HCT116 (cell line): ENCODE measurements around the gene ACSL5. TPM values are rescaled to one million over a fixed set of nuclear protein-coding genes. Genes with fewer than 3 reads are reported as not detected.

Source experiments
- ATAC-seq: fragments of 200-7000 bp; cut with Tn5 transposase; 2 replicates; pipeline ENCODE4 v1.9.1; 2020; ENCODE audit warnings: mild to moderate bottlenecking, moderate library complexity
- BruUV-seq: library from RNA; stranded (reverse); fragments of 400-500 nt; replicated peaks from 2 replicates; lab custom pipeline; 2021; lab: Mats Ljungman, UMichigan
- CTCF ChIA-PET: fragments of 300-600 bp; sonication (Branson Sonifier 250); formaldehyde crosslinking; loops from one replicate; lab custom pipeline; 2021; ENCODE audit warnings: antibody characterized with exemption; lab: Charles Lee
- POLR2A ChIA-PET: fragments of 300-600, 350-600 bp; sonication (Branson Sonifier 250); formaldehyde crosslinking; loops from one replicate; lab custom pipeline; 2021; ENCODE audit warnings: antibody characterized with exemption; lab: Charles Lee
- RAD21 ChIA-PET, 2 experiments: fragments of 300-600 bp; sonication (Branson Sonifier 250); formaldehyde crosslinking; loops; one replicate each; lab custom pipeline; 2023; ENCODE audit warnings: low total read pairs in 2 of 2; ENCODE audit not compliant: uncharacterized antibody in 2 of 2, unreplicated experiment in 2 of 2, low non-redundant PET in 1 of 2; lab: Charles Lee
- DNase-seq: peaks from one replicate; pipeline ENCODE4 v3.0.0-alpha.2; 2010; ENCODE audit warnings: low read depth, low spot score
- H2AFZ ChIP-seq: fragments of 200-600 bp; shearing (Covaris generic), sonication (generic); 2 replicates; pipeline ENCODE4 v1.6.1; 2017; ENCODE audit warnings: low read depth, mixed run types, mixed read lengths, antibody characterized with exemption, low read length; ENCODE audit not compliant: poor library complexity, severe bottlenecking
- H3K27ac ChIP-seq: 2 replicates; pipeline ENCODE4 v1.5.1; 2012; ENCODE audit warnings: low read depth, low read length
- H3K27me3 ChIP-seq: fragments of 200-600 bp; sonication (generic); 2 replicates; pipeline ENCODE4 v1.6.1; 2016; ENCODE audit warnings: mixed run types, low read length, mixed read lengths; ENCODE audit not compliant: insufficient read depth
- H3K36me3 ChIP-seq, 2 experiments: fragments of 200-500 bp in 1 of 2; fragments of 200-600 bp in 1 of 2; sonication (Bioruptor generic) in 1 of 2; sonication (generic) in 1 of 2; 2 replicates each; pipeline versions ENCODE4 v1.5.1 to v1.6.1; 2014 to 2016; ENCODE audit warnings: low read length in 2 of 2, inconsistent platforms in 1 of 2, mixed read lengths in 1 of 2, mixed run types in 1 of 2; ENCODE audit not compliant: insufficient read depth in 2 of 2, control insufficient read depth in 1 of 2
- H3K4me1 ChIP-seq, 2 experiments: fragments of 200-600 bp in 1 of 2; sonication (generic) in 1 of 2; 2 replicates each; pipeline versions ENCODE4 v1.5.1 to v1.6.1; 2012 to 2017; ENCODE audit warnings: low read length in 2 of 2, inconsistent platforms in 1 of 2, mild to moderate bottlenecking in 1 of 2, mixed read lengths in 1 of 2, mixed run types in 1 of 2, moderate library complexity in 1 of 2; ENCODE audit not compliant: insufficient read depth in 2 of 2, control insufficient read depth in 1 of 2
- H3K4me2 ChIP-seq: fragments of 200-600 bp; sonication (generic); 2 replicates; pipeline ENCODE4 v1.6.1; 2017; ENCODE audit warnings: mixed run types, low read length, mixed read lengths
- H3K4me3 ChIP-seq, 2 experiments: fragments of 200-600 bp in 1 of 2; sonication (generic) in 1 of 2; replicated peaks in 1 of 2; 2 replicates each; pipeline ENCODE4 v1.5.1; 2011 to 2016; ENCODE audit warnings: low read length in 2 of 2, control low read depth in 1 of 2, low read depth in 1 of 2, mild to moderate bottlenecking in 1 of 2, mixed read lengths in 1 of 2, mixed run types in 1 of 2
- H3K79me2 ChIP-seq: fragments of 200-600 bp; sonication (generic); 2 replicates; pipeline ENCODE4 v1.6.1; 2017; ENCODE audit warnings: mild to moderate bottlenecking, mixed run types, low read length, moderate library complexity, mixed read lengths; ENCODE audit not compliant: insufficient read depth
- H3K9ac ChIP-seq: fragments of 200-600 bp; sonication (generic); 2 replicates; pipeline ENCODE4 v1.6.1; 2016; ENCODE audit warnings: low read length, mixed read lengths
- H3K9me2 ChIP-seq: fragments of 200-600 bp; sonication (generic), shearing (Covaris generic); 2 replicates; pipeline ENCODE4 v1.6.1; 2017; ENCODE audit warnings: mixed run types, mild to moderate bottlenecking, moderate library complexity; ENCODE audit not compliant: insufficient read depth
- H3K9me3 ChIP-seq, 2 experiments: fragments of 200-500 bp in 1 of 2; fragments of 200-600 bp in 1 of 2; sonication (Bioruptor generic) in 1 of 2; sonication (generic) in 1 of 2; 2 replicates each; pipeline ENCODE4 v1.6.1; 2014 to 2017; ENCODE audit warnings: low read length in 2 of 2, mixed read lengths in 2 of 2, inconsistent platforms in 1 of 2, low read depth in 1 of 2, mild to moderate bottlenecking in 1 of 2, mixed run types in 1 of 2, moderate library complexity in 1 of 2; ENCODE audit not compliant: control insufficient read depth in 1 of 2, insufficient read depth in 1 of 2
- H4K20me1 ChIP-seq: fragments of 200-600 bp; sonication (generic), shearing (Covaris generic); 2 replicates; pipeline ENCODE4 v1.6.1; 2017; ENCODE audit warnings: mixed run types, mild to moderate bottlenecking, moderate library complexity; ENCODE audit not compliant: insufficient read depth
- ATF3 ChIP-seq: IDR thresholded peaks from 2 replicates; pipeline ENCODE4 v1.6.1; 2012
- CBX3 ChIP-seq: IDR thresholded peaks from 2 replicates; pipeline ENCODE4 v1.6.1; 2012; ENCODE audit warnings: low read depth
- CEBPB ChIP-seq: IDR thresholded peaks from 2 replicates; pipeline ENCODE4 v1.6.1; 2012; ENCODE audit warnings: low read depth
- EZH2 ChIP-seq: fragments of 200-600 bp; sonication (generic); IDR thresholded peaks from 2 replicates; pipeline ENCODE4 v1.6.1; 2017; ENCODE audit warnings: antibody characterized with exemption, mixed run types
- JUND ChIP-seq: IDR thresholded peaks from 2 replicates; pipeline ENCODE4 v1.6.1; 2012
- POLR2A ChIP-seq: IDR thresholded peaks from 2 replicates; pipeline ENCODE4 v1.7.0; 2011; ENCODE audit warnings: borderline replicate concordance; ENCODE audit not compliant: insufficient read depth, insufficient read length; ENCODE audit errors: extremely low read depth
- POLR2AphosphoS5 ChIP-seq: IDR thresholded peaks from 2 replicates; pipeline ENCODE4 v1.6.1; 2011; ENCODE audit warnings: mild to moderate bottlenecking, low read depth, low read length, moderate library complexity
- RAD21 ChIP-seq: IDR thresholded peaks from 2 replicates; pipeline ENCODE4 v1.6.1; 2012; ENCODE audit warnings: low read depth, mild to moderate bottlenecking
- YY1 ChIP-seq: IDR thresholded peaks from 2 replicates; pipeline ENCODE4 v1.6.1; 2011; ENCODE audit warnings: low read length, low read depth, moderate library complexity, mild to moderate bottlenecking; ENCODE audit not compliant: insufficient replicate concordance; ENCODE audit errors: extremely low read depth
- ZBTB33 ChIP-seq: IDR thresholded peaks from 2 replicates; pipeline ENCODE4 v1.6.1; 2011; ENCODE audit warnings: mild to moderate bottlenecking, low read length, moderate library complexity; ENCODE audit not compliant: insufficient replicate concordance; ENCODE audit errors: extremely low read depth
- ZFX ChIP-seq: fragments of 450-650 bp; IDR thresholded peaks from 2 replicates; pipeline ENCODE4 v1.6.1; 2017
- ZNF274 ChIP-seq: fragments of 200-500 bp; sonication (Bioruptor generic); IDR thresholded peaks from 2 replicates; pipeline ENCODE4 v1.6.1; 2014; ENCODE audit warnings: mild to moderate bottlenecking, low read depth, low read length, inconsistent platforms
- intact Hi-C: fragments of 100-400 bp; cut with micrococcal nuclease; formaldehyde crosslinking; loops from 2 replicates; pipeline ENCODE4 v1.10.0; 2022
- total RNA-seq: library from RNA; stranded (reverse); gene quantifications from one replicate; pipeline ENCODE4 v1.2.1, GENCODE V29; 2021; ENCODE audit not compliant: unreplicated experiment

ACSL5 gene
- total RNA-seq, 1 experiment from 2014 or later: 195 TPM

- H3K27me3 ChIP-seq: no peaks in the 10 kb centered on the region
- H2AFZ ChIP-seq: no peak overlapping the region
- H3K9me2 ChIP-seq: no peaks in the 10 kb centered on the region
- DNase-seq: no peak
- ChIA-PET CTCF (interaction anchor here (1.1 to 3.1 kb wide), 2 partner anchors 14 to 47 kb away, joined by 4 to 12 read pairs; partner anchors contain the start of gene ACSL5), RAD21 (interaction anchor here in 1 of 2 experiments (1.3 kb wide), 1 partner anchor 9 kb away, joined by 6 read pairs; no protein-coding TSS in a partner anchor), POLR2A (interaction anchor here (1.3 to 9.8 kb wide), 7 partner anchors 9 to 129 kb away, joined by 3 to 134 read pairs (median 6); partner anchors contain the start of gene ACSL5)
- peak overlapping the region; percentile 56 for H3K4me2 ChIP-seq
- H3K79me2 ChIP-seq: peaks cover 82% of the 10 kb centered on the region
- no peaks in the 10 kb centered on the region for H4K20me1 ChIP-seq
- no peak for TF ChIP-seq ATF3
- no peak for TF ChIP-seq POLR2AphosphoS5
- TF ChIP-seq JUND: no peak
- no peak for TF ChIP-seq CBX3
- TF ChIP-seq POLR2A: no peak
- TF ChIP-seq ZFX: no peak
- no peak for TF ChIP-seq EZH2
- TF ChIP-seq CEBPB: no peak
- peak overlapping the region; percentile 77 for H3K27ac ChIP-seq
- H3K9ac ChIP-seq: peak overlapping the region; percentile 62
- no peak overlapping the region for H3K4me3 ChIP-seq
- peaks cover 92 to 97% of the 10 kb centered on the region in 2 experiments for H3K4me1 ChIP-seq
- H3K9me3 ChIP-seq: no peaks in the 10 kb centered on the region
- intact Hi-C loops: loop anchor here (5.0 to 10.0 kb wide), 3 partner anchors 129 to 684 kb away; partner anchors contain the start of gene TCF7L2
- BruUV-seq: no TSS peak
- H3K36me3 ChIP-seq: no peaks in the 10 kb centered on the region
- no peak for ATAC-seq
Observed at GRCh38 chr10:112388548-112388947, 14.6 kb downstream of the ACSL5 start.

- peak overlapping the region; percentile 62 for H3K9ac ChIP-seq
- peak; percentile 83 for ATAC-seq
- no peaks in the 10 kb centered on the region for H3K9me2 ChIP-seq
- H3K9me3 ChIP-seq: no peaks in the 10 kb centered on the region
- BruUV-seq: no TSS peak
- 0 out of 4 replicates have a peak overlapping the region, but pooled peaks of 1 of the 2 experiments have one; percentile 7 for H3K4me3 ChIP-seq
- no peaks in the 10 kb centered on the region for H3K27me3 ChIP-seq
- intact Hi-C loops: loop anchor here (5.0 to 10.0 kb wide), 3 partner anchors 128 to 683 kb away; partner anchors contain the start of gene TCF7L2
- peak overlapping the region; percentile 56 for H3K4me2 ChIP-seq
- no peaks in the 10 kb centered on the region for H4K20me1 ChIP-seq
- ChIA-PET CTCF (interaction anchor here (1.0 to 3.1 kb wide), 3 partner anchors 14 to 75 kb away, joined by 3 to 12 read pairs (median 4); partner anchors contain the start of gene ACSL5), RAD21 (interaction anchor here (0.9 to 1.3 kb wide), 4 partner anchors 9 to 57 kb away, joined by 3 to 6 read pairs (median 3); no protein-coding TSS in a partner anchor), POLR2A (interaction anchor here (0.9 to 9.8 kb wide), 13 partner anchors 10 to 130 kb away, joined by 3 to 134 read pairs (median 4); partner anchors contain the start of gene ACSL5)
- peak overlapping the region; percentile 77 for H3K27ac ChIP-seq
- TF ChIP-seq ZNF274: no peak
- TF ChIP-seq POLR2A: no peak
- peak; percentile 73 for TF ChIP-seq ZBTB33
- TF ChIP-seq RAD21: no peak
- peak; percentile 68 for TF ChIP-seq YY1
- peak; percentile 90 for TF ChIP-seq POLR2AphosphoS5
- DNase-seq: peak; percentile 99
- H3K36me3 ChIP-seq: no peaks in the 10 kb centered on the region
- H2AFZ ChIP-seq: no peak overlapping the region
- H3K79me2 ChIP-seq: peaks cover 87% of the 10 kb centered on the region
- H3K4me1 ChIP-seq: peaks cover 94 to 97% of the 10 kb centered on the region in 2 experiments
Observed at GRCh38 chr10:112389271-112389822, 15.4 kb downstream of the ACSL5 start.
